Inflammatory macrophage treated with lipopolysaccharide for 4 hours (primary cell): ENCODE measurements around the gene ACKR2.

Experiments used
- DNase-seq: peaks from one replicate; pipeline ENCODE4 v3.0.0-alpha.2; 2020

The ACKR2 gene

DNA sequence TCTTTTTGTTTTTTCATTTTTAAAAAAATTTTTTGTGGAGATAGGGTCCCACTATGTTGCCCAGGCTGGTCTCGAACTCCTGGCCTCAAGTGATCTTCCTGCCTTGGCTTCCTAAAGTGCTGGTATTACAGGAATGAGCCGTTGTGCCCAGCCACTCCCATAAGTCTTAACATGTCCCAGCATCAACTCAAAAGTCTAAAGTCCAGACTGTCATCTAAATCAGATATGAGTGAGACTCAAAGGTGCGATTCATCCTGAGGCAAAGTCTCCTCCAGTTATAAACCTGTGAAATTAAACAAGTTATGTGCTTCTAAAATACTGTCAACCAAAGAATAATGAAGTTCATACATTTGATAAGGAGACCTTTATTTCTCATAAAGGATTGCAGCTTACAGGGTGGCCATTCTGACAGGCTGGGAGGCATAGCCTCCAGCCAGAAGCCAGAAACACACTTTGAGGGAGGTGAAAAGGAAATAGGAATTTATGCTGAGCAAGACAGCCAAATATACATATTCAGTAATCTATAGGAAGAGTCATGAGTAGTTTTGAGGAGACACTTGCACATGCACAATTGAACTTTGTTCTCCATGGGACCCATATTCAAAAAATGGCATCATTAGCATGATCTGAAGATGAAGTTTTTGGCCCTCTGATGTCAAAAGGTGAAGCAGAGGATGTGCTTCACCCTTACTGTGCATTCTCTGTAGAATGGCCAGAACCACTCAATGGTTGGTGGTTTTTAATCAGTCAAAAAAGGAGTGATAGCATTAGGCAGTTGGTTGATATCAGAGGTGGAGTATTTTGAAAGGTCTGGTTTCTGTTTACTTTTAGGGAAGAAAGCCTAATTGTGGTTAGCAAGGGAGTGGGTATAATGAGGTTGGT, 85.7 kb downstream of the ACKR2 start:
- DNase-seq, result no peak

DNA sequence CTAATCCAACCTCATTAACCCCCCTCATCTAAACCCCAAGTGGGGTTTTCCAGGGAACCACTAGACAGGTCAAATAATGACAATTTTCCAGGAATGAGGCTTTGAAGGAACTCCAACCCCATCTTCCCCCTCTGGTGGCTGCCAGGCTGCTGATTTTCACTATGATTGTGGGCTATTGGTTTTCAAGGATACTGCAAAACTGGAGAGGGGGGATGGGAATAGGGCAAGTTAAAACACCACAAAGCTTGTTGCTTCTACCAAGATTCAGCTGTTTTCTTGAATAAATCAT, 86.3 kb downstream of the ACKR2 start:
- DNase-seq, result no peak

DNA sequence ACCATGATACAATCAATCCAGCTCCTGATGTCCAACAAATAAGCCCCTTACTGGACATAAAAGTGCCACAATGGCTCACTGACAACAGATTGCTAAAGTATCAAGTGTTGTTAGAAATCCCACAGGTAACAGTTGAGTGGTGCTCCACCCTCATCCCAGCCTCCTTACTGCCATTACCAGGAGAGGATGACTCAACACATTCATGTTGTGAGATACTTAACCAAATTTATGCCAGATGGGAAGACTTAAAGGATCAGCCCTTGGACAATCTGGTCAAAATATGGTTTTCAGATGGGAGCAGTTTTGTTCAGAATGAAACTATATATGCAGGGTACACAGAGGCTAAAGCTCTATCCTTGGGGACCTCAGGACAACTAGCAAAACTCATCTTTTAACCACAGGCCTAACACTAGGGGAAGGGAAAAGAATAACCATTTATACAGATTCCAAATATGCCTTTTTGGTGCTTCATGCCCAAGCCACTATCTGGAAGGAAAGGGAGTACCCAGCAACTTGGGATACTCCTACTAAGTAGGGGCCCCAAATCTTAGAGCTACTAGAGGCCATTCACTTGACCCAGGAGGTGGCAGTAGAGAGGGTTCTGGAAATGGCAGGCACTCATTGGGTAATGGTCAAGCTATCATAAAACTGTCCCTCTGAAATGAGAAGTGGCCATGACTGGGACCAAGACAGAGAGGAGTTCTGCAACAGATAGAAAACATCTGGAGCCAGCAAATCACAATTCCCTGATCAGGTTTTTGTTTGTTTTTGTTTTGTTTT, 89.8 kb downstream of the ACKR2 start:
- peak; percentile 1 for DNase-seq

DNA sequence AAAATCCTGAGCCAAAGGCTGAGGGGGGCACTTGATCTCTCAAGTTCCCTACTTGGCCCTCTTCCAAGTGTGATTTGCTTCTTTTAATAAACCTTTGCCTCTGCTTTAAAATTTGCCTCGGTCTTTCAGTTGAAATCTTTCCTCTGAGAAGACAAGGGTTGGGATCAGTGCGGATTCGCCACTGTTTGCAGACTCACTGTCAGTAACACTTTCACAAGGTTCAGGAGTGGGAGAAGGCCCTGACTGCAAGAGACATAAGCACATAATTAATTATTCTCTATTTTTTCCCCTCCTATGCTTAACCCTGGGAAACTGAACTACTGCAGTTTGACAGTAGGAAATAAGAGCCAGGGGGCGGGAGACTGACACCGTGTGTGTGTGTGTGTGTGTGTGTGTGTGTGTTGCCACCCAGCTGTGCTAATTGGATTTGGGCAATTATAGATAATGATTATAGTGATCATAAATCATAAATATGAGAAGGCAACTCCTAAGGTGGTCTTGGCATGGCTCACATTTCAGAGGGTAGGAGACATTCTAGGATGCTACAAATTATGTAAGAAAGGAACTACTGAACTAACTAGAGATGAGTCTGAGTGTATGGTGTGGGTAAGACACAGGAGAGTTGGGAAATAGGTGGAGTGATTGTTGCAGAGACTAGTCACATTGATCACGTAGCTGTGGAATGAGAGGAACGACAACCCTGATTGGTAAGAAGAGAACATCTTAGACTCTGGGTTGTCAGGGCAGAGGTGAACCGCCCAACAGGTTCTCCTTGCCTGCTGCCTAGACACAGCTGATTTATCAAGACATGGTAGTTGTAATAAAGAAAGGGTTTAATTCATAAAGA, 91.2 kb downstream of the ACKR2 start:
- DNase-seq, result no peak

DNA sequence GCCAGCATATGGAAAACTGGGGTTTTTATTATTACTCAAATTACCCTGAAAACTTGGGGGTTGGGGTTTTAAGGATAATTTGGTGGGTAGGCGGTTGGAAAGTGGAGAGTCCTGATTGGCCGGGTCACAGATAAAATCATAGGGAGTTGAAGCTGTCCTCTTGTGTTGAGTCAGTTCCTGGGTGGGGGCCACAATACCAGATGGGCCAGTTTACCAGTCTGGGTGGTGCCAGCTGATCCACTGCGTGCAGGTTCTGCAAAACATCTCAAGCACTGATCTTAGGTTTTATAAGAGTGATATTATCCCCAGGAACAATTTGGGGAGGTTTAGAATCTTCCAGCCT, 91.8 kb downstream of the ACKR2 start:
- no peak for DNase-seq

DNA sequence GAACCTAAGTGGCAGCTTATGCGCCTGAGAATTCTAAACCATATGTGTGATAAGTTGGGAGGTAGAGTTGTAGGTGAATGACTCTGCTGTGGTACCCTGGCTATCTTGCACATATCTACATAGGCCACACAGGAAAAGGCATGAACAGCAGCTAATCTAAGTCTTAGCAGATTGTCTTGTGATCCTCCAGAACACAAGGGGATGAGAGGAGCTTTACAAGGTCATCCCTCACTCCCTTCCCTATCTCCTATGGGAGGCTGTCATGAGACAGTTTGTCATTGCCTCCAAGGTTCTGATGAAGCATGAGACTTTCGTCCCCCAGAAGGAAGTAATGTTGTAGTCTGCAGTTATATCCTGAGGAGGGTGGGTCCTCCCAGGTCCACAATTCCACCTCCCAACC, 93.0 kb downstream of the ACKR2 start:
- no peak for DNase-seq

DNA sequence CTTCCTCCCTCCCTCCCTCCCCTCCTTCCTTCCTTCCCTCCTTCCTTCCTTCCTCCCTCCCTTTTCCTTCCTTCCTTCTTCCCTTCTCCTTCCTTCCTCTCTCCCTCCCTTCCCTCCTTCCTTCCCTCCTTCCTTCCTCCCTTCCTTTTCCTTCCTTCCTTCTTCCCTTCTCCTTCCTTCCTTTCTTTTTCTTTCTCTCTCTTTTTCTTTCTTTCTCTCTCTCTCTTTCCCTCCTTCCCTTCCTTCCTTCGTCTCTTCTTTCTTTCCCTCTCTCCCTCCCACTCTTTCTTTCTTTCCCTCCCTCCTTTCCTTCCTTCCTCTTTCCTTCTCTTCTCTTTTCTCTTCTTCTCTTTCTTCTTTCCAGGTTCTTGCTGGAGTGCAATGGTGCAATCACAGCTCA, 94.8 kb downstream of the ACKR2 start:
- no peak for DNase-seq

DNA sequence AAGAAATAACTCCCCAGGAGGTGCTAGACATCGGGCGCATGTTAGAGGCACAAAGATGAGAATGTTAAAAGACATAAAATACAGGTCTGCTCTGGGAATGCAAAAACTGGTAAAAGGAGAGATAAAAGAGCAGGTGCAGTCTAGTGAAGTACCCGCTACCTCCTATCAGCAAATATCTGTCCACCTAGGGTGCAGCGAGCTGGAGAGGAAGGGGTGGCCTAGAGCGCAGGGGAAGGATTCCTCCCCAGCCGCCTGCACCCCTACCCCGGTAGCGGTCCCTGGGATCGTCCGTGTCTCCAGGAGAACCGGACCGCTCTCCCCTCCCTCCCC, 96.5 kb downstream of the ACKR2 start:
- DNase-seq, result no peak

DNA sequence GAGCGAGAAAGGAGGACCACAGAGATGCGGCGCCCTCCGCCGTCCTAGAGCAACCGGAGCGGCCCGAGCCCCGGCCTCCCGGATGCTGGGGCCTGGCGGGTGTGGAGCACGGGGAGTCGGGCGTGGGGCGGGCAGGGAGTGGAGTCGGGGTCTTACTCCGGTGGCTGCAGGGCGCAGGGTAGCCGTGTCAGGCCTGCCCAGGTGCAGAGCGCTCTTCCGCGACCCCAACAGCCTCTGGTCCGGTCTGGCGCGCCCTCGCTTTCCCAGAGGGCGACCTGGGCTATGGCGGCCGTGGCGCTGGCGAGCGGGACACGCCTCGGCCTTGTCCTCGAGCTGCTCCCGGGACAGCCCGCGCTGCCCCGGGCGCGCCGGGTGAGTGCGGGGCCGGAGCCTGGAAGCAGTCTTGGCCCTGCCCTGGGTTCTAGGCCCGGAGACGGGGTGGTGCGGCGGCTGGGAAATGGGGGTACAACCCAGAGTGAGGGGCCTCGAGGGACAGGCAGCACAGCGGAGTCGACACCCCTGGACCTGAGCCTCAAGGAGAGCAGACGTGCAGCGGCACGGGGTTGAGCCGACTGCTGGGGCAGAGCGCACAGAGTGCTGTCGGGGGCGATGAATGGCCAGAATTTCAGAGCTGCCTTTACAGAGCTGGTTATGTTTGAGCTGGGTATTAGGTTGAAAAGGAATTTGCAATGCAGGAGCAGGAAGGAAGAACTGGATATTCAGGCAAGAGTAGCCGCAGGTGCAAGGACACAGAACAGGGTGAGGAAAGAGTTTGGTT, 97.0 kb downstream of the ACKR2 start, which contains the start of gene ZNF662:
TSS of gene ZNF662 (plus strand) at position 73 of the 778 bp plus-strand sequence. CDS start 1,973 bp downstream, outside the sequence.
- no peak for DNase-seq

DNA sequence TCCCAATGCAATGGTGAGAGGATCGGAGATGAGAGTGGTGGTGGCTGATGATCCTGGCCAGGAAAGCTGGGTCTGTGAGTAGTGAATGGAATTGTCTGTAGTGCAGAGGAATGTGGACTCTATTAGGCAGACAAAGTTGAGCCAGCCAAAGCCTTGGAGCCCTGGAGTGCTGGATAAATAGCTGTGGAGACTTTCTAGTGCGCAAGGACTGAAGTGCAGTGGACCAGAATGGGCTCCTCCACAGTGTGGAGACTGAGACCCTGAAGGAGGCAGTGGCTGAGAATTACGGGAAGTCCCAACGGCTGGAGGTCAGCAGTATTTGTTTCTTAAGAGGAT, 97.6 kb downstream of the ACKR2 start:
- no peak for DNase-seq

DNA sequence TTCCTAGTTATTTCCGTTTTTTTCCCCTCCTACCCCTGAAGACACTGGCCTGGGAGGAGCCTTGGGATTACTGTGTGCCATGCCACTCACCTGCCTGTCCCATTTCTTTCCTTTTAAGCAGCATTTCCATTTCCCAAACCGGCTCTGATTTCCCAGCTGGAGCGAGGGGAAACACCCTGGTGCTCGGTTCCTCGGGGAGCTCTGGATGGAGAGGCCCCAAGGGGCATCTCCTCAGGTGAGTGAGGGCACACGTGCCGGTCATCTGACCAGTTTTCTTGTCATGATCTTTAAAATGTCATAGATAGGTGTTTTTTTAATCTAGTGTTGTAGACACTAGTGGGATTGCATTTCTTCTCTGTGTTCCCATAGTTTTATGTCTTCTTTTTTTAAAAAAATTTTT, 99.4 kb downstream of the ACKR2 start:
- DNase-seq, result no peak

DNA sequence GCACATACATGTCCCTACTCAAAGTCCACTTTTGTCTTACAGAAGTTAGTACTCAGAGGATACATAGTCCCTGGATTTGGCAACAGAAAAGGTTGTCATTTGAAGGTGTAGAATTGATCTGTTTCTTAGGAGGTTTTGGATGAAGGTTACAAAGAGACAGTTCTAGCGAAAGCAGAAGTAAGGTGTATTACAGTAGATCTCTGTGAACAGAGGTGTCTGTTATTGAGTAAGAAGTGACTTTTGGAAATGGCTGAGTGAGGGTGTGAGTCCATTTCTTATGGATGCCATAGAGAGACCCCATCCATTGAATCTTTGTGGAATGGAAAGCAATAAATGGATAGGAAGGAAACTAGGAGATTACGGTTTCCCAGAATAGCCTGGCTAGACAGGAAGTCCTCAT, 102.3 kb downstream of the ACKR2 start:
- no peak for DNase-seq

DNA sequence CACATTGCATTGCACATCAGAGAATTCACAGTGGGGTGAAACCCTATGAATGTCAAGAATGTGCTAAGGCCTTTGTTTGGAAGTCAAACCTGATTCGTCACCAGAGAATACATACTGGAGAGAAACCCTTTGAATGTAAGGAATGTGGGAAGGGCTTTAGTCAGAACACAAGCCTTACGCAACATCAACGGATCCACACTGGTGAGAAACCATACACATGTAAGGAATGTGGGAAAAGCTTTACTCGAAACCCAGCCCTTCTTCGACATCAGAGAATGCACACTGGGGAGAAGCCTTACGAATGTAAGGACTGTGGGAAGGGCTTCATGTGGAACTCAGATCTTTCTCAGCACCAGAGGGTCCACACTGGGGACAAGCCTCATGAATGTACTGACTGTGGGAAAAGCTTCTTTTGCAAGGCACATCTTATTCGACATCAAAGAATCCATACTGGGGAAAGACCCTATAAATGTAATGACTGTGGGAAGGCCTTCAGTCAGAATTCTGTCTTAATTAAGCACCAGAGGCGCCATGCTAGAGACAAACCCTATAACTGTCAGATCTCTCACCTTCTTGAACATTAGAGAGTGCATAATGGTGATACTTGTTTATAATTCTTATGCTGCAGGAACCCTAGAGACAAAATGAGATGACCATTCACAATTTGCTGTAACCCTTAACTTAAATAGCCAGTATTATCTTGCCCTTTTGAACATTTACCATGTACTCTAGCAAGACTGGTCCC, 105.7 kb downstream of the ACKR2 start:
- DNase-seq, result no peak
